Osteocyte (in vitro differentiated cells): Measurements from ENCODE around the gene METRNL. TPM values are rescaled to one million over a fixed set of nuclear protein-coding genes. Genes with fewer than 3 reads are reported as not detected.

Experiments used
- DNase-seq: peaks from one replicate; pipeline ENCODE4 v3.0.0; 2021; ENCODE audit warnings: mixed read lengths; ENCODE audit not compliant: unreplicated experiment; ENCODE audit errors: extremely low spot score
- H3K27ac Mint-ChIP-seq: one replicate; pipeline ENCODE4 v1.8.0; 2021; ENCODE audit warnings: mild to moderate bottlenecking, mixed read lengths; ENCODE audit not compliant: unreplicated experiment
- H3K27me3 Mint-ChIP-seq: one replicate; pipeline ENCODE4 v1.8.0; 2021; ENCODE audit warnings: mixed read lengths; ENCODE audit not compliant: unreplicated experiment
- H3K36me3 Mint-ChIP-seq: one replicate; pipeline ENCODE4 v1.8.0; 2021; ENCODE audit warnings: mixed read lengths; ENCODE audit not compliant: unreplicated experiment
- H3K4me1 Mint-ChIP-seq: one replicate; pipeline ENCODE4 v1.8.0; 2021; ENCODE audit warnings: mixed read lengths; ENCODE audit not compliant: unreplicated experiment
- H3K4me3 Mint-ChIP-seq: one replicate; pipeline ENCODE4 v1.8.0; 2021; ENCODE audit warnings: mild to moderate bottlenecking, moderate library complexity, mixed read lengths; ENCODE audit not compliant: unreplicated experiment
- H3K9me3 Mint-ChIP-seq: one replicate; pipeline ENCODE4 v1.8.0; 2021; ENCODE audit warnings: mixed read lengths; ENCODE audit not compliant: unreplicated experiment
- total RNA-seq: library from RNA; stranded (reverse); gene quantifications from 2 replicates; pipeline ENCODE4 v1.2.1, GENCODE V29; 2021
- TF ChIP-seq, protein P1 (sequence below): fragments of 200-600 bp; sonication (generic); IDR thresholded peaks from 2 replicates; pipeline ENCODE4 v1.5.0; 2021; ENCODE audit warnings: antibody characterized with exemption, mild to moderate bottlenecking, moderate library complexity

METRNL gene
- total RNA-seq, 1 donor from 2014 or later: 214 TPM

- Mint-ChIP-seq H3K27me3 (no peaks in the 10 kb centered on the region), H3K4me1 (peaks cover 56% of the 10 kb centered on the region), H3K9me3 (no peaks in the 10 kb centered on the region), H3K27ac (peak overlapping the region; percentile 94), H3K4me3 (peak overlapping the region; percentile 81), H3K36me3 (peaks cover 25% of the 10 kb centered on the region)
- DNase-seq: no peak
- TF ChIP-seq, protein P1, sequence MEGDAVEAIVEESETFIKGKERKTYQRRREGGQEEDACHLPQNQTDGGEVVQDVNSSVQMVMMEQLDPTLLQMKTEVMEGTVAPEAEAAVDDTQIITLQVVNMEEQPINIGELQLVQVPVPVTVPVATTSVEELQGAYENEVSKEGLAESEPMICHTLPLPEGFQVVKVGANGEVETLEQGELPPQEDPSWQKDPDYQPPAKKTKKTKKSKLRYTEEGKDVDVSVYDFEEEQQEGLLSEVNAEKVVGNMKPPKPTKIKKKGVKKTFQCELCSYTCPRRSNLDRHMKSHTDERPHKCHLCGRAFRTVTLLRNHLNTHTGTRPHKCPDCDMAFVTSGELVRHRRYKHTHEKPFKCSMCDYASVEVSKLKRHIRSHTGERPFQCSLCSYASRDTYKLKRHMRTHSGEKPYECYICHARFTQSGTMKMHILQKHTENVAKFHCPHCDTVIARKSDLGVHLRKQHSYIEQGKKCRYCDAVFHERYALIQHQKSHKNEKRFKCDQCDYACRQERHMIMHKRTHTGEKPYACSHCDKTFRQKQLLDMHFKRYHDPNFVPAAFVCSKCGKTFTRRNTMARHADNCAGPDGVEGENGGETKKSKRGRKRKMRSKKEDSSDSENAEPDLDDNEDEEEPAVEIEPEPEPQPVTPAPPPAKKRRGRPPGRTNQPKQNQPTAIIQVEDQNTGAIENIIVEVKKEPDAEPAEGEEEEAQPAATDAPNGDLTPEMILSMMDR: no peak
These were observed 3.5 kb downstream of the METRNL start for GRCh38 chr17:83082909-83083367.

GRCh38 chr17:83083368-83084201, 4.2 kb downstream of the METRNL start:
- H3K27ac Mint-ChIP-seq: peak overlapping the region; percentile 94
- H3K4me3 Mint-ChIP-seq: peak overlapping the region; percentile 81
- peaks cover 60% of the 10 kb centered on the region for H3K4me1 Mint-ChIP-seq
- H3K9me3 Mint-ChIP-seq: no peaks in the 10 kb centered on the region
- DNase-seq: no peak
- peaks cover 28% of the 10 kb centered on the region for H3K36me3 Mint-ChIP-seq
- H3K27me3 Mint-ChIP-seq: no peaks in the 10 kb centered on the region
- TF ChIP-seq, protein P1: no peak

DNA sequence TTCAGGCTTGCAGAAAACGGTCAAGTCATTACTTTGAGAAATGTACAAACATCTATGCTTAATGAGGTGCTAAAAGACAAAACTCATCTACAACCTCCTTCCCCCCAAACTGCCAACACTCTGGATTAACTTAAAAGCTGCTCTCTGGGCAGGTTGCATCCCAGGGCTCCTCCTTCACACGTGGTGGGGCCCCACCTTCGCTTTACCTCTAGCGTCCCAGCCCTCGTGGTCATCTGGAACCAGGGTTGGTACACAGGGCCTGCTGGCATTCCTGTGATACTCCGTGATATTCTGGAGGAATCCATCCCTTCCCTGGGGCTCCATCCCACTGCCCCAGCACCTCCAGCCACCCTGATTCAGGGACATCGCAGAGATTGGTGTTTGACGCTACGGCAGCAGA, 4.8 kb downstream of the METRNL start:
- DNase-seq: no peak
- Mint-ChIP-seq H3K4me3 (peak overlapping the region; percentile 81), H3K9me3 (no peaks in the 10 kb centered on the region), H3K27me3 (no peaks in the 10 kb centered on the region), H3K4me1 (peaks cover 64% of the 10 kb centered on the region), H3K36me3 (peaks cover 28% of the 10 kb centered on the region), H3K27ac (peak overlapping the region; percentile 94)
- TF ChIP-seq, protein P1: no peak

DNA sequence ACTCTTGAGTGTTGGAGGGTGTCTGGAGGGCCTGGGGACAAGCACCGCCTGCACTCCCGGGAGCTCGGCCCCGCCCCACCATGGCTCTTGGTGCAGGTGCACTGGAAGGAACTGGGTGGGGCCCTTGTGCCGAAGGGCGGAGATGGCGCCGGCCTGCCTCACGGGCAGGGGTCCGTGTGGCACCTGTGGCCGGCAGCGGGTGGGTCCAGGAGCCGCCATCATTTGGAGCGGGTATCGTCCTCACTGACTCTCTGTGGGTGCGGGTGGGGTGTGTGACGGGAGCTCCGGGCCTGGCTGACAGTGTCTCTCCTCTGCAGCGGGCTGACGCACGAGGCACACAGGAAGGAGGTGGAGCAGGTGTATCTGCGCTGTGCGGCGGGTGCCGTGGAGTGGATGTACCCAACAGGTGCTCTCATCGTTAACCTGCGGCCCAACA, 5.2 kb downstream of the METRNL start:
- H3K27me3 Mint-ChIP-seq: no peaks in the 10 kb centered on the region
- peaks cover 69% of the 10 kb centered on the region for H3K4me1 Mint-ChIP-seq
- TF ChIP-seq, protein P1: no peak
- peak overlapping the region; percentile 38 for H3K4me3 Mint-ChIP-seq
- peaks cover 29% of the 10 kb centered on the region for H3K36me3 Mint-ChIP-seq
- H3K9me3 Mint-ChIP-seq: no peaks in the 10 kb centered on the region
- no peak for DNase-seq
- peak overlapping the region; percentile 94 for H3K27ac Mint-ChIP-seq

- TF ChIP-seq, protein P1: no peak
- DNase-seq: no peak
- Mint-ChIP-seq H3K9me3 (no peaks in the 10 kb centered on the region), H3K36me3 (peaks cover 29% of the 10 kb centered on the region), H3K4me3 (no peak overlapping the region), H3K27ac (peak overlapping the region; percentile 69), H3K4me1 (peaks cover 69% of the 10 kb centered on the region), H3K27me3 (no peaks in the 10 kb centered on the region)
These were observed 5.7 kb downstream of the METRNL start for GRCh38 chr17:83085103-83085502.
